Dendritic cell treated with granulocyte-macrophage colony-stimulating factor and Interleukin-4, amounts not matched to agents 40 ng/mL and 50 ng/mL, for 4 days (primary cell): ENCODE results near the gene RLIM.
"Not testable (repeated sequence)": the region's sequence is repeated elsewhere in the genome, so short reads cannot be mapped to it uniquely, and the experiment has no call there.

Source experiments
- H3K27ac Mint-ChIP-seq: one replicate; pipeline ENCODE4 v1.8.0; 2022; ENCODE audit warnings: mild to moderate bottlenecking, mixed read lengths
- H3K27me3 Mint-ChIP-seq: one replicate; pipeline ENCODE4 v1.8.0; 2022; ENCODE audit warnings: mild to moderate bottlenecking, mixed read lengths
- H3K36me3 Mint-ChIP-seq: one replicate; pipeline ENCODE4 v1.8.0; 2022; ENCODE audit warnings: low read depth, mixed read lengths
- H3K4me1 Mint-ChIP-seq: one replicate; pipeline ENCODE4 v1.8.0; 2022; ENCODE audit warnings: low read depth, mixed read lengths
- H3K4me3 Mint-ChIP-seq: one replicate; pipeline ENCODE4 v1.8.0; 2022; ENCODE audit warnings: mild to moderate bottlenecking, moderate library complexity, mixed read lengths
- H3K9me3 Mint-ChIP-seq: one replicate; pipeline ENCODE4 v1.8.0; 2022; ENCODE audit warnings: mixed read lengths
- intact Hi-C: fragments of 100-400 bp; cut with micrococcal nuclease; formaldehyde crosslinking; loops from one replicate; pipeline ENCODE4 v1.15.0; 2022

Gene RLIM

GRCh38 chrX:74614093-74614909 is at the start of gene RLIM:
Gene RLIM (minus strand): TSS chrX:74614624. CDS start chrX:74595977, 18,647 bp downstream.
- intact Hi-C loops, result loop anchor here (5.0 to 10.0 kb wide), 3 partner anchors 322 to 670 kb away; partner anchors contain the start of gene ABCB7
- Mint-ChIP-seq H3K27ac (peak within 1 kb of the TSS; percentile 100), H3K9me3 (no peaks in the 10 kb centered on the region), H3K4me3 (peak within 1 kb of the TSS; percentile 100), H3K4me1 (no peaks in the 10 kb centered on the region), H3K27me3 (no peaks in the 10 kb centered on the region), H3K36me3 (peaks cover 28% of the 10 kb centered on the region)

GRCh38 chrX:74656079-74656745 is 41.8 kb upstream of the RLIM start:
- Mint-ChIP-seq H3K4me3 (no peak overlapping the region), H3K9me3 (peaks cover 17% of the 10 kb centered on the region), H3K36me3 (no peaks in the 10 kb centered on the region), H3K27me3 (no peaks in the 10 kb centered on the region), H3K4me1 (no peaks in the 10 kb centered on the region), H3K27ac (no peak overlapping the region)
- intact Hi-C loops, result no loop called here

GRCh38 chrX:74654953-74655352 is 40.5 kb upstream of the RLIM start:
- H3K4me1 Mint-ChIP-seq, H3K27ac Mint-ChIP-seq, intact Hi-C loops, H3K4me3 Mint-ChIP-seq, H3K27me3 Mint-ChIP-seq, H3K36me3 Mint-ChIP-seq: not testable (repeated sequence)
- H3K9me3 Mint-ChIP-seq, result peaks cover 17% of the 10 kb centered on the region

- Mint-ChIP-seq H3K36me3 (no peaks in the 10 kb centered on the region), H3K27me3 (no peaks in the 10 kb centered on the region), H3K4me1 (no peaks in the 10 kb centered on the region), H3K27ac (no peak overlapping the region), H3K4me3 (no peak overlapping the region), H3K9me3 (no peaks in the 10 kb centered on the region)
- intact Hi-C loops, result no loop called here
Measured at GRCh38 chrX:74636749-74637314, 22.4 kb upstream of the RLIM start.

- peak overlapping the region; percentile 100 for H3K27ac Mint-ChIP-seq
- H3K27me3 Mint-ChIP-seq, result no peaks in the 10 kb centered on the region
- peaks cover 28% of the 10 kb centered on the region for H3K36me3 Mint-ChIP-seq
- H3K9me3 Mint-ChIP-seq, result no peaks in the 10 kb centered on the region
- H3K4me1 Mint-ChIP-seq, result no peaks in the 10 kb centered on the region
- intact Hi-C loops, result loop anchor here (5.0 to 10.0 kb wide), 3 partner anchors 321 to 669 kb away; partner anchors contain the start of gene ABCB7
- H3K4me3 Mint-ChIP-seq, result peak overlapping the region; percentile 100
Measured at GRCh38 chrX:74613370-74614092, 893 bp downstream of the RLIM start.

- Mint-ChIP-seq H3K4me1 (peaks cover 15% of the 10 kb centered on the region), H3K9me3 (no peaks in the 10 kb centered on the region), H3K4me3 (no peak overlapping the region)
Measured at GRCh38 chrX:74606799-74607198, 7.6 kb downstream of the RLIM start.

GRCh38 chrX:74606342-74606741 is 8.1 kb downstream of the RLIM start:
- peaks cover 36% of the 10 kb centered on the region for H3K36me3 Mint-ChIP-seq
- no peak overlapping the region for H3K27ac Mint-ChIP-seq
- no peaks in the 10 kb centered on the region for H3K27me3 Mint-ChIP-seq
- no peak overlapping the region for H3K4me3 Mint-ChIP-seq
- no peaks in the 10 kb centered on the region for H3K9me3 Mint-ChIP-seq
- peaks cover 15% of the 10 kb centered on the region for H3K4me1 Mint-ChIP-seq
- intact Hi-C loops, result no loop called here

More at GRCh38 chrX:74606799-74607198, 7.6 kb downstream of the RLIM start:
- no peaks in the 10 kb centered on the region for H3K27me3 Mint-ChIP-seq
- intact Hi-C loops, result no loop called here
- no peak overlapping the region for H3K27ac Mint-ChIP-seq
- peaks cover 35% of the 10 kb centered on the region for H3K36me3 Mint-ChIP-seq

GRCh38 chrX:74603040-74603439 is 11.4 kb downstream of the RLIM start:
- peaks cover 22% of the 10 kb centered on the region for H3K4me1 Mint-ChIP-seq
- intact Hi-C loops, result no loop called here

GRCh38 chrX:74602142-74602541 is 12.3 kb downstream of the RLIM start:
- no peak overlapping the region for H3K4me3 Mint-ChIP-seq
- peaks cover 22% of the 10 kb centered on the region for H3K4me1 Mint-ChIP-seq
- intact Hi-C loops, result no loop called here
- H3K27ac Mint-ChIP-seq, result no peak overlapping the region
- no peaks in the 10 kb centered on the region for H3K9me3 Mint-ChIP-seq
- peaks cover 44% of the 10 kb centered on the region for H3K36me3 Mint-ChIP-seq
- no peaks in the 10 kb centered on the region for H3K27me3 Mint-ChIP-seq

More at GRCh38 chrX:74603040-74603439, 11.4 kb downstream of the RLIM start:
- Mint-ChIP-seq H3K9me3 (no peaks in the 10 kb centered on the region), H3K27me3 (no peaks in the 10 kb centered on the region), H3K36me3 (peaks cover 49% of the 10 kb centered on the region), H3K27ac (no peak overlapping the region), H3K4me3 (no peak overlapping the region)

- peaks cover 4% of the 10 kb centered on the region for H3K4me1 Mint-ChIP-seq
- H3K27me3 Mint-ChIP-seq, result no peaks in the 10 kb centered on the region
- H3K27ac Mint-ChIP-seq, result no peak overlapping the region
- intact Hi-C loops, result no loop called here
- no peak overlapping the region for H3K4me3 Mint-ChIP-seq
- no peaks in the 10 kb centered on the region for H3K9me3 Mint-ChIP-seq
- peaks cover 57% of the 10 kb centered on the region for H3K36me3 Mint-ChIP-seq
Measured at GRCh38 chrX:74593593-74593992, 20.8 kb downstream of the RLIM start.

- H3K27ac Mint-ChIP-seq, result no peak overlapping the region
Measured at GRCh38 chrX:74585766-74586165, 28.7 kb downstream of the RLIM start.

GRCh38 chrX:74579597-74580198 is 34.7 kb downstream of the RLIM start:
- Mint-ChIP-seq H3K4me1 (no peaks in the 10 kb centered on the region), H3K9me3 (no peaks in the 10 kb centered on the region), H3K36me3 (peaks cover 14% of the 10 kb centered on the region), H3K27me3 (no peaks in the 10 kb centered on the region), H3K27ac (no peak overlapping the region), H3K4me3 (no peak overlapping the region)
- intact Hi-C loops, result no loop called here

More at GRCh38 chrX:74585766-74586165, 28.7 kb downstream of the RLIM start:
- H3K27me3 Mint-ChIP-seq, result no peaks in the 10 kb centered on the region
- H3K4me3 Mint-ChIP-seq, result no peak overlapping the region
- H3K36me3 Mint-ChIP-seq, result peaks cover 48% of the 10 kb centered on the region
- H3K4me1 Mint-ChIP-seq, result no peaks in the 10 kb centered on the region
- intact Hi-C loops, result no loop called here
- H3K9me3 Mint-ChIP-seq, result no peaks in the 10 kb centered on the region

- no peaks in the 10 kb centered on the region for H3K9me3 Mint-ChIP-seq
- intact Hi-C loops, result no loop called here
- H3K27me3 Mint-ChIP-seq, result no peaks in the 10 kb centered on the region
- no peak overlapping the region for H3K4me3 Mint-ChIP-seq
- H3K4me1 Mint-ChIP-seq, result no peaks in the 10 kb centered on the region
- peaks cover 5% of the 10 kb centered on the region for H3K36me3 Mint-ChIP-seq
- H3K27ac Mint-ChIP-seq, result no peak overlapping the region
Measured at GRCh38 chrX:74578137-74578536, 36.3 kb downstream of the RLIM start.
